A673 (cell line): ENCODE results near the gene PCBD2.

Experiments
- EZH2 ChIP-seq: fragments of 200-600 bp; sonication (generic); IDR thresholded peaks from 2 replicates; pipeline ENCODE4 v1.6.1; 2017; ENCODE audit warnings: borderline replicate concordance, low read depth, mild to moderate bottlenecking, mixed read lengths, antibody characterized with exemption, low read length; ENCODE audit not compliant: poor library complexity, severe bottlenecking
- TF ChIP-seq, protein P1 (sequence below): fragments of 300-800, 200-600 bp; sonication (generic); conservative IDR thresholded peaks from 2 replicates; pipeline ENCODE4 v1.5.1; 2017; ENCODE audit warnings: low read depth, mild to moderate bottlenecking, antibody characterized with exemption, low read length, moderate library complexity, mixed read lengths

DNA sequence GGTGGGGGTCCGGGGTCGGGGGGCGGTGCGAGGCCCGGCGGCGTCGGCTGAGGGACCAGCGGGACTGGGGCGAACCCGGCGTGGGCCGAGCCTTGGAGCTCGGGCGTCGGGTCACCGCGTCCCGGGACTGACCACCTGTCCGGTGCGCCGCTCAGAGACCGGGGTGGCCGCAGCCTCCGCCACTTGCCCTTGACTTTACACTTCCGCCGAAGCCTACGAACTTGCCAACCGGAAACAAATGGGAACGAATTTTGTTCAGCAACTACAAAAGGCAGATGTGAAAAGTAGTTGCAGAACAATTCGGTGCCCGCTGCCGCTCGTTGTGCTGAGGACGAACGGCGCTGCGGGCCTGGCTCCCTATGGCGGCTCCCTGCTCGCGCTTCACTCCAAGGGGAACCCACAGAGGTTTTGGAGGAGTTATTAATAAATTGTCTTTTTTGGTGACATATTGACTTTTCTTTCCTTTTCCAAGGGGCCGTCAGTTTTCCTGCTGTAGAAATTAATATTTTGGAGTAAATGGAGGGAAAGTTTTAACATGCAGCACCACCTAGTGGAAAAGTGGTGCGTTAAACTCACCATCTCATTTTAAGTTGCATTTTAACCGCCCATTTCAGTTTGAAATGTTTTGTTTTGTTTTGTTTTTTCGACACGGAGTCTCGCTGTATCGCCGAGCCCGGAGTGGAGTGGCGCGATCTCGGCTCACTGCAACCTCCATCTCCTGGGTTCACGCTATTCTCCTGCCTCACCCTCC lies 490 bp downstream of the PCBD2 start:
- TF ChIP-seq, protein P1, sequence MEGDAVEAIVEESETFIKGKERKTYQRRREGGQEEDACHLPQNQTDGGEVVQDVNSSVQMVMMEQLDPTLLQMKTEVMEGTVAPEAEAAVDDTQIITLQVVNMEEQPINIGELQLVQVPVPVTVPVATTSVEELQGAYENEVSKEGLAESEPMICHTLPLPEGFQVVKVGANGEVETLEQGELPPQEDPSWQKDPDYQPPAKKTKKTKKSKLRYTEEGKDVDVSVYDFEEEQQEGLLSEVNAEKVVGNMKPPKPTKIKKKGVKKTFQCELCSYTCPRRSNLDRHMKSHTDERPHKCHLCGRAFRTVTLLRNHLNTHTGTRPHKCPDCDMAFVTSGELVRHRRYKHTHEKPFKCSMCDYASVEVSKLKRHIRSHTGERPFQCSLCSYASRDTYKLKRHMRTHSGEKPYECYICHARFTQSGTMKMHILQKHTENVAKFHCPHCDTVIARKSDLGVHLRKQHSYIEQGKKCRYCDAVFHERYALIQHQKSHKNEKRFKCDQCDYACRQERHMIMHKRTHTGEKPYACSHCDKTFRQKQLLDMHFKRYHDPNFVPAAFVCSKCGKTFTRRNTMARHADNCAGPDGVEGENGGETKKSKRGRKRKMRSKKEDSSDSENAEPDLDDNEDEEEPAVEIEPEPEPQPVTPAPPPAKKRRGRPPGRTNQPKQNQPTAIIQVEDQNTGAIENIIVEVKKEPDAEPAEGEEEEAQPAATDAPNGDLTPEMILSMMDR, result peak; percentile 88
- TF ChIP-seq EZH2, result no peak
